Ishikawa (cell line): ENCODE results near the gene SLC24A3.

Experiments
- CEBPB ChIP-seq: IDR thresholded peaks from 2 replicates; pipeline ENCODE4 v1.6.1; 2012
- CREB1 ChIP-seq: IDR thresholded peaks from 2 replicates; pipeline ENCODE4 v1.6.1; 2012; ENCODE audit warnings: low read depth
- EGR1 ChIP-seq: IDR thresholded peaks from 2 replicates; pipeline ENCODE4 v1.6.1; 2012
- EP300 ChIP-seq: IDR thresholded peaks from 2 replicates; pipeline ENCODE4 v1.6.1; 2012; ENCODE audit warnings: borderline replicate concordance
- MAX ChIP-seq: IDR thresholded peaks from 2 replicates; pipeline ENCODE4 v1.6.1; 2012
- RAD21 ChIP-seq: IDR thresholded peaks from 2 replicates; pipeline ENCODE4 v1.6.1; 2012; ENCODE audit warnings: low read depth
- REST ChIP-seq: IDR thresholded peaks from 2 replicates; pipeline ENCODE4 v1.6.1; 2012; ENCODE audit warnings: low read depth, mild to moderate bottlenecking
- TAF1 ChIP-seq: IDR thresholded peaks from 2 replicates; pipeline ENCODE4 v1.6.1; 2012; ENCODE audit warnings: low read depth, mild to moderate bottlenecking
- TCF12 ChIP-seq: IDR thresholded peaks from 2 replicates; pipeline ENCODE4 v1.6.1; 2012; ENCODE audit warnings: low read depth
- TEAD4 ChIP-seq: IDR thresholded peaks from 2 replicates; pipeline ENCODE4 v1.6.1; 2012
- USF1 ChIP-seq: IDR thresholded peaks from 2 replicates; pipeline ENCODE4 v1.6.1; 2012
- YY1 ChIP-seq: IDR thresholded peaks from 2 replicates; pipeline ENCODE4 v1.6.1; 2012; ENCODE audit warnings: low read depth
- ZBTB7A ChIP-seq: IDR thresholded peaks from 2 replicates; pipeline ENCODE4 v1.6.1; 2012; ENCODE audit warnings: low read depth

GRCh38 chr20:19170148-19170547 lies 42.3 kb upstream of the SLC24A3 start:
- TF ChIP-seq TAF1 (no peak), EP300 (no peak), ZBTB7A (no peak), MAX (no peak), REST (no peak), CEBPB (no peak), USF1 (no peak), RAD21 (no peak), TCF12 (no peak), YY1 (no peak), EGR1 (no peak), CREB1 (no peak), TEAD4 (no peak)
